ENCODE results near the gene TMEM132E. TPM values are rescaled to one million over a fixed set of nuclear protein-coding genes. Genes with fewer than 3 reads are reported as not detected.

Gene TMEM132E
- total and polyA plus RNA-seq, 2 of the 4 experiments (the other 2 are of a cell fraction): not detected

DNA sequence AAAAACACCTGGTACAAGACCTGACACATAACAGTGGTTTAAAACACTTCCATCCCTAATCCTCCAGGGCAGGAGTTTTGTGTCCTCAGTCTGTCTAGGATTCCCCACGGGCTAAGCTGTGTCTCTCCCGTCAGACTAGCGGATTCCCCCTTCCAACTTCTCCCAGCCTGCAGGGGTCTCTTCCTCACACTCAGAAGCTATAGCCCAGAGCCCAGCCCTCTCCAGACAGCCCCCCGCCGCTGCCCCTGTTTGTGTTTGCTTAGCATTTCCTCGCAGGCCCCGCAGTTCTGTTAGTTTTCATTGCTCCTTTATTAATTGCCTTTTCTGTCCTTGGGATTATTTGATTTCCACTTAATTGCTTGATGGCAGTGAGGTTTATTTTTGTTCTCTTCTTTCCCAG is 91.2 kb downstream of the TMEM132E start:
- in situ Hi-C loops (cut with MboI; ENCODE audit: low sequenced_read_pairs): no loop called here
- ChIA-PET POLR2A (ENCODE audit: unreplicated experiment) (no interaction called here), CTCF (no interaction called here)
- Histone ChIP-seq H3K4ac (ENCODE audit: low read depth, low read length) (no peak overlapping the region), H2BK20ac (ENCODE audit: low read depth, low read length) (no peak overlapping the region), H2AK9ac (replicated peaks; ENCODE audit: low read depth, low read length, poor library complexity) (no peak overlapping the region), H3K14ac (replicated peaks; ENCODE audit: low read depth, low read length) (no peak overlapping the region), H4K20me1 (ENCODE audit: insufficient read depth, low read length) (no peaks in the 10 kb centered on the region), H4K8ac (ENCODE audit: low read depth in 2 of 2, low read length in 2 of 2) (no peak overlapping the region), H3K4me2 (ENCODE audit: low read depth, low read length) (no peak overlapping the region), H3K36me3 (ENCODE audit: control insufficient read depth, insufficient read depth, low read length) (no peaks in the 10 kb centered on the region), H4K91ac (ENCODE audit: insufficient read depth, low read depth, low read length) (no peak overlapping the region), H3K23ac (ENCODE audit: low read depth, low read length) (no peak overlapping the region), H3K9me3 (ENCODE audit: control insufficient read depth, insufficient read depth, low read length) (no peaks in the 10 kb centered on the region), H3K27me3 (ENCODE audit: control insufficient read depth, insufficient read depth, low read length) (peaks cover 1% of the 10 kb centered on the region; the same call in 1 of the 2 replicates), H2AFZ (replicated peaks; ENCODE audit: low read length, poor library complexity) (no peak overlapping the region), H3K79me1 (ENCODE audit: low read depth in 1 of 2, low read length in 2 of 2) (no peaks in the 10 kb centered on the region), H2BK5ac (ENCODE audit: low read depth, low read length, poor library complexity, severe bottlenecking) (no peak overlapping the region), H3K56ac (ENCODE audit: extremely low read depth, insufficient read depth, low read length) (no peak overlapping the region), H3K4me3 (ENCODE audit: insufficient read depth, low read depth, low read length) (no peak overlapping the region), H3K9me1 (ENCODE audit: insufficient read depth, low read length) (no peaks in the 10 kb centered on the region), H2AK5ac (ENCODE audit: low read depth, low read length) (no peak overlapping the region), H2BK15ac (ENCODE audit: low read depth, low read length) (no peak overlapping the region), H3K27ac (ENCODE audit: insufficient read depth, low read length) (no peak overlapping the region), H2BK120ac (ENCODE audit: low read depth, low read length) (no peak overlapping the region), H4K5ac (ENCODE audit: low read depth, low read length) (no peak overlapping the region), H3K4me1 (ENCODE audit: control insufficient read depth, insufficient read depth, low read length) (no peaks in the 10 kb centered on the region), H3K9ac (ENCODE audit: low read depth, low read length) (no peak overlapping the region), H3K18ac (ENCODE audit: low read depth, low read length) (no peak overlapping the region)
- TF ChIP-seq CHD1 (IDR thresholded peaks at IDR 0.05; ENCODE audit: low read depth, low read length) (no peak), RCOR1 (IDR thresholded peaks at IDR 0.05; ENCODE audit: insufficient replicate concordance, low read length) (no peak), CEBPB (IDR thresholded peaks at IDR 0.05; ENCODE audit: low read depth, low read length) (no peak), SMC3 (IDR thresholded peaks at IDR 0.05; ENCODE audit: low read depth, low read length) (no peak), RFX5 (IDR thresholded peaks at IDR 0.05; ENCODE audit: low read depth, low read length) (no peak), MXI1 (IDR thresholded peaks at IDR 0.05; ENCODE audit: borderline replicate concordance, low read depth, low read length) (no peak), MAFK (IDR thresholded peaks at IDR 0.05; ENCODE audit: low read depth, low read length) (no peak), NFE2L2 (IDR thresholded peaks at IDR 0.05; ENCODE audit: low read depth, low read length) (no peak), MAZ (IDR thresholded peaks at IDR 0.05; ENCODE audit: borderline replicate concordance, low read depth, low read length) (no peak), POLR2A (IDR thresholded peaks at IDR 0.05; ENCODE audit: low read depth, low read length) (no peak), RAD21 (IDR thresholded peaks at IDR 0.05; ENCODE audit: low read length) (no peak), FOS (IDR thresholded peaks at IDR 0.05; ENCODE audit: low read depth, low read length) (no peak), BHLHE40 (IDR thresholded peaks at IDR 0.05; ENCODE audit: low read depth, low read length) (no peak)
- TF ChIP-seq, protein P1, sequence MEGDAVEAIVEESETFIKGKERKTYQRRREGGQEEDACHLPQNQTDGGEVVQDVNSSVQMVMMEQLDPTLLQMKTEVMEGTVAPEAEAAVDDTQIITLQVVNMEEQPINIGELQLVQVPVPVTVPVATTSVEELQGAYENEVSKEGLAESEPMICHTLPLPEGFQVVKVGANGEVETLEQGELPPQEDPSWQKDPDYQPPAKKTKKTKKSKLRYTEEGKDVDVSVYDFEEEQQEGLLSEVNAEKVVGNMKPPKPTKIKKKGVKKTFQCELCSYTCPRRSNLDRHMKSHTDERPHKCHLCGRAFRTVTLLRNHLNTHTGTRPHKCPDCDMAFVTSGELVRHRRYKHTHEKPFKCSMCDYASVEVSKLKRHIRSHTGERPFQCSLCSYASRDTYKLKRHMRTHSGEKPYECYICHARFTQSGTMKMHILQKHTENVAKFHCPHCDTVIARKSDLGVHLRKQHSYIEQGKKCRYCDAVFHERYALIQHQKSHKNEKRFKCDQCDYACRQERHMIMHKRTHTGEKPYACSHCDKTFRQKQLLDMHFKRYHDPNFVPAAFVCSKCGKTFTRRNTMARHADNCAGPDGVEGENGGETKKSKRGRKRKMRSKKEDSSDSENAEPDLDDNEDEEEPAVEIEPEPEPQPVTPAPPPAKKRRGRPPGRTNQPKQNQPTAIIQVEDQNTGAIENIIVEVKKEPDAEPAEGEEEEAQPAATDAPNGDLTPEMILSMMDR (conservative IDR thresholded peaks at IDR 0.05; ENCODE audit: low read depth, low read length): no peak
- TF ChIP-seq, protein P2, sequence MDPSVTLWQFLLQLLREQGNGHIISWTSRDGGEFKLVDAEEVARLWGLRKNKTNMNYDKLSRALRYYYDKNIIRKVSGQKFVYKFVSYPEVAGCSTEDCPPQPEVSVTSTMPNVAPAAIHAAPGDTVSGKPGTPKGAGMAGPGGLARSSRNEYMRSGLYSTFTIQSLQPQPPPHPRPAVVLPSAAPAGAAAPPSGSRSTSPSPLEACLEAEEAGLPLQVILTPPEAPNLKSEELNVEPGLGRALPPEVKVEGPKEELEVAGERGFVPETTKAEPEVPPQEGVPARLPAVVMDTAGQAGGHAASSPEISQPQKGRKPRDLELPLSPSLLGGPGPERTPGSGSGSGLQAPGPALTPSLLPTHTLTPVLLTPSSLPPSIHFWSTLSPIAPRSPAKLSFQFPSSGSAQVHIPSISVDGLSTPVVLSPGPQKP (IDR thresholded peaks at IDR 0.05; ENCODE audit: borderline replicate concordance, low read depth, low read length): no peak
- DNase-seq (no peak), ATAC-seq (ENCODE audit: low read depth) (no peak)
- dilution Hi-C loops (cut with HindIII; ENCODE audit: low sequenced_read_pairs, unreplicated experiment): no loop called here
- intact Hi-C loops (cut with micrococcal nuclease): no loop called here
- WGBS, 2 experiments (ENCODE audit: extremely low coverage in 2 of 2, insufficient read length in 1 of 2): 20% methylated on average over 3 of the region's 7 CpGs; no CpG with 5 or more reads in 1 of the 2 experiments
- BruUV-seq (replicated peaks): no TSS peak

All from IMR-90 (cell line).